HL-60 (cell line): ENCODE results near the gene KIAA1755.

Experiments
- DNase-seq, 2 experiments: peaks; one replicate each; pipeline ENCODE4 v3.0.0-alpha.2; 2010 to 2020; ENCODE audit warnings: low read depth in 1 of 2, low spot score in 1 of 2
- H3K27ac ChIP-seq: fragments of 250-450 bp; sonication (Bioruptor Pico); replicated peaks from 2 replicates; pipeline ENCODE4 v1.5.1; 2020; ENCODE audit warnings: mild to moderate bottlenecking, moderate library complexity
- H3K27me3 ChIP-seq: fragments of 250-450 bp; sonication (Bioruptor Pico); 2 replicates; pipeline ENCODE4 v1.5.1; 2021; ENCODE audit warnings: mild to moderate bottlenecking, moderate library complexity; ENCODE audit not compliant: insufficient read depth, poor library complexity, severe bottlenecking
- H3K4me3 ChIP-seq: replicated peaks from 2 replicates; pipeline ENCODE4 v1.5.1; 2011; ENCODE audit warnings: mild to moderate bottlenecking, control low read depth, low read length; ENCODE audit not compliant: insufficient read depth
- GABPA ChIP-seq: IDR thresholded peaks from 2 replicates; pipeline ENCODE4 v1.6.1; 2012; ENCODE audit warnings: low read depth
- POLR2AphosphoS5 ChIP-seq: IDR thresholded peaks from 2 replicates; pipeline ENCODE4 v1.6.1; 2012; ENCODE audit warnings: low read depth
- SPI1 ChIP-seq: IDR thresholded peaks from 2 replicates; pipeline ENCODE4 v1.6.1; 2012; ENCODE audit warnings: low read depth, mild to moderate bottlenecking, borderline replicate concordance
- TF ChIP-seq, protein P1 (sequence below): IDR thresholded peaks from one replicate; pipeline ENCODE4 v1.5.1; 2011; ENCODE audit warnings: low read length, control low read depth, inconsistent platforms; ENCODE audit not compliant: insufficient read depth
- TF ChIP-seq, protein P2 (sequence below): IDR thresholded peaks from 2 replicates; pipeline ENCODE4 v1.6.1; 2012; ENCODE audit warnings: low read depth; ENCODE audit not compliant: insufficient replicate concordance

The KIAA1755 gene

DNA sequence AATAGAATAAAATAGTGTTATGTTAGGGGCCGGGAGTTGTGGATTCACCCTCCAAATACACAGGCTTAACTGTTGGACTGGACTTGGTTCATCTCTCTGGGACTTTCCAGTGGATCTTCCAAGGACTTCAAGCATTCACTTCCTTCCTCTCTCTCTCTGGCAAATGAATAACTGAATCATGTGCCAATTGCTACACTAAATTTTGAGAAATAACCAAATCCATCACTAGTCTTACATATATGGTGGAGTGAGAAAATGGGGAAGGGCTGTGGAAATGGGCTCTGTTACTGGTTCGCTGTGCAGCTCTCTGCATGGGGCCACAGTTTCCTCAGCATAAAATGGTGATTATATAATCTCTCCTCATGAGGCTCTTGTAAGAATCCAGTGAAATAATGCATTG lies 6.8 kb upstream of the KIAA1755 start:
- no peaks in the 10 kb centered on the region for H3K27me3 ChIP-seq
- TF ChIP-seq GABPA (no peak), SPI1 (peak; percentile 23; the same call in 1 of the 2 replicates)
- H3K4me3 ChIP-seq = no peak overlapping the region
- H3K27ac ChIP-seq = no peak overlapping the region; the same call in 1 of the 2 replicates
- DNase-seq = peak in 1 of 2 experiments; percentile 40

DNA sequence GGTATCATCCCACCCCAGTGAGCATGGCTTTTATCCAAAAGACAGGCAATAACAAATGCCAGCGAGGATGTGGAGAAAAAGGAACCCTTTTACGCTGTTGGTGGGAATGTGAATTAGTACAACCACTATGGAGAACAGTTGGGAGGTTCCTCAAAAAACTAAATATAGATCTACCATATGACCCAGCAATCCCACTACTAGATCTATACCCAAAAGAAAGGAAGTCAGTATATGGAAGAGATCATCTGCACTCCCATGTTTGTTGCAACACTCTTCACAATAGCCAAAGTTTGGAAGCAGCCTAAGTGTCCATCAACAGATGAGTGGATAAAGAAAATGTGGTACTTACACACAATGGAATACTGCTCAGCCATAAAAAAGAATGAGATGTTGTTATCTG lies 5.9 kb upstream of the KIAA1755 start:
- no peak for DNase-seq
- Histone ChIP-seq H3K4me3 (no peak overlapping the region), H3K27me3 (no peaks in the 10 kb centered on the region), H3K27ac (no peak overlapping the region)
- TF ChIP-seq, protein P1, sequence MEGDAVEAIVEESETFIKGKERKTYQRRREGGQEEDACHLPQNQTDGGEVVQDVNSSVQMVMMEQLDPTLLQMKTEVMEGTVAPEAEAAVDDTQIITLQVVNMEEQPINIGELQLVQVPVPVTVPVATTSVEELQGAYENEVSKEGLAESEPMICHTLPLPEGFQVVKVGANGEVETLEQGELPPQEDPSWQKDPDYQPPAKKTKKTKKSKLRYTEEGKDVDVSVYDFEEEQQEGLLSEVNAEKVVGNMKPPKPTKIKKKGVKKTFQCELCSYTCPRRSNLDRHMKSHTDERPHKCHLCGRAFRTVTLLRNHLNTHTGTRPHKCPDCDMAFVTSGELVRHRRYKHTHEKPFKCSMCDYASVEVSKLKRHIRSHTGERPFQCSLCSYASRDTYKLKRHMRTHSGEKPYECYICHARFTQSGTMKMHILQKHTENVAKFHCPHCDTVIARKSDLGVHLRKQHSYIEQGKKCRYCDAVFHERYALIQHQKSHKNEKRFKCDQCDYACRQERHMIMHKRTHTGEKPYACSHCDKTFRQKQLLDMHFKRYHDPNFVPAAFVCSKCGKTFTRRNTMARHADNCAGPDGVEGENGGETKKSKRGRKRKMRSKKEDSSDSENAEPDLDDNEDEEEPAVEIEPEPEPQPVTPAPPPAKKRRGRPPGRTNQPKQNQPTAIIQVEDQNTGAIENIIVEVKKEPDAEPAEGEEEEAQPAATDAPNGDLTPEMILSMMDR = no peak
- TF ChIP-seq, protein P2, sequence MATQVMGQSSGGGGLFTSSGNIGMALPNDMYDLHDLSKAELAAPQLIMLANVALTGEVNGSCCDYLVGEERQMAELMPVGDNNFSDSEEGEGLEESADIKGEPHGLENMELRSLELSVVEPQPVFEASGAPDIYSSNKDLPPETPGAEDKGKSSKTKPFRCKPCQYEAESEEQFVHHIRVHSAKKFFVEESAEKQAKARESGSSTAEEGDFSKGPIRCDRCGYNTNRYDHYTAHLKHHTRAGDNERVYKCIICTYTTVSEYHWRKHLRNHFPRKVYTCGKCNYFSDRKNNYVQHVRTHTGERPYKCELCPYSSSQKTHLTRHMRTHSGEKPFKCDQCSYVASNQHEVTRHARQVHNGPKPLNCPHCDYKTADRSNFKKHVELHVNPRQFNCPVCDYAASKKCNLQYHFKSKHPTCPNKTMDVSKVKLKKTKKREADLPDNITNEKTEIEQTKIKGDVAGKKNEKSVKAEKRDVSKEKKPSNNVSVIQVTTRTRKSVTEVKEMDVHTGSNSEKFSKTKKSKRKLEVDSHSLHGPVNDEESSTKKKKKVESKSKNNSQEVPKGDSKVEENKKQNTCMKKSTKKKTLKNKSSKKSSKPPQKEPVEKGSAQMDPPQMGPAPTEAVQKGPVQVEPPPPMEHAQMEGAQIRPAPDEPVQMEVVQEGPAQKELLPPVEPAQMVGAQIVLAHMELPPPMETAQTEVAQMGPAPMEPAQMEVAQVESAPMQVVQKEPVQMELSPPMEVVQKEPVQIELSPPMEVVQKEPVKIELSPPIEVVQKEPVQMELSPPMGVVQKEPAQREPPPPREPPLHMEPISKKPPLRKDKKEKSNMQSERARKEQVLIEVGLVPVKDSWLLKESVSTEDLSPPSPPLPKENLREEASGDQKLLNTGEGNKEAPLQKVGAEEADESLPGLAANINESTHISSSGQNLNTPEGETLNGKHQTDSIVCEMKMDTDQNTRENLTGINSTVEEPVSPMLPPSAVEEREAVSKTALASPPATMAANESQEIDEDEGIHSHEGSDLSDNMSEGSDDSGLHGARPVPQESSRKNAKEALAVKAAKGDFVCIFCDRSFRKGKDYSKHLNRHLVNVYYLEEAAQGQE = no peak
- no peak for TF ChIP-seq POLR2AphosphoS5
- TF ChIP-seq GABPA = no peak
- TF ChIP-seq SPI1 = no peak

DNA sequence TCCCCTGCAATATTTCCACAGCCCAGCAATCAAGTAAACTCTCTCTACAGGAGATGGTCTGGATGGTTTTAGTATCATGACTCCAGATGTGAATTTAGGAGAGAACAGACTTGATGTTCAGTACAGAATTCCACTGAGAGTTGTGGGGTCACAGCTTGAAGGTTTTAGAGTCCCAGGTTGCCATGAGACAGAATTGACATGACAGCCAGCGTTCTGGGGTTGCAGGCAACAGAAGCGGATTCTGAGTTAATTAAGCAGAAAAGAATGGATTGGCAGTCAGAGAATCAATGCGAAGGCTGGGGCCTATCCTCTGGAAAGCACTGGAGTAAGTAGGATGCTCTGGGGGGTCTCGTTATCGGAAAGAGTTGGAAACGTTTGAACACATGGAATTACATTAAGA lies 2.4 kb upstream of the KIAA1755 start:
- no peak for DNase-seq
- Histone ChIP-seq H3K27ac (no peak overlapping the region), H3K4me3 (no peak overlapping the region), H3K27me3 (no peaks in the 10 kb centered on the region)
- TF ChIP-seq, protein P2 = no peak
- TF ChIP-seq POLR2AphosphoS5 (no peak), GABPA (no peak), SPI1 (no peak)
- TF ChIP-seq, protein P1 = no peak

DNA sequence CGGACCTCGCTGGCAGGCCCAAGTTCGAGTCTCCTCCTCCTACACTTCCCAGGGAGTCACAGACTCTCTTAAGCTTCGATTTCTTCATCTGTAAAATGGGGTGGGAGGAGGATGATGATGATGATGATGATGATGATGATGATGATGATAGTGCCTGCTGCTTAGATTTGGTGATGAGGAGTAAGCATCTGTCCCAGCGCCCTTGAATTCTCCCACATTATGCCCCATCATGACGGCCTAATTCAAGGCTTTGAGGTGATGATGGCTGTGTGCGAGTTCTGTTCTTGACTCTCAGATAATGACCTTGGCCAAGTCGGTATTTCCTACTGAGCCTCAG lies 487 bp upstream of the KIAA1755 start:
- DNase-seq = no peak
- TF ChIP-seq SPI1 = no peak
- TF ChIP-seq POLR2AphosphoS5 = no peak
- TF ChIP-seq GABPA = no peak
- TF ChIP-seq, protein P2 = no peak
- TF ChIP-seq, protein P1 = no peak
- no peak overlapping the region for H3K27ac ChIP-seq
- no peaks in the 10 kb centered on the region for H3K27me3 ChIP-seq
- no peak overlapping the region for H3K4me3 ChIP-seq
